Hematopoietic multipotent progenitor cell (in vitro differentiated cells): ENCODE data around the gene ADAMTS17. TPM values are rescaled to one million over a fixed set of nuclear protein-coding genes. Genes with fewer than 3 reads are reported as not detected.

ENCODE experiments used
- DNase-seq, 3 donors: peaks; one replicate each; pipeline ENCODE4 v3.0.0-alpha.2; 2011 to 2015; ENCODE audit warnings: low read depth in 2 of 3, low spot score in 2 of 3
- total RNA-seq: library from RNA; depleted of rRNA; stranded (reverse); fragments of >200 nt; gene quantifications from one replicate; pipeline ENCODE4 v1.2.3, GENCODE V29; 2012

Gene ADAMTS17
- total RNA-seq, 1 donor = under 0.01 TPM

GRCh38 chr15:100207053-100207452, 134.7 kb downstream of the ADAMTS17 start:
- no peak for DNase-seq

- no peak for DNase-seq
Measured at GRCh38 chr15:100206643-100207042, 135.1 kb downstream of the ADAMTS17 start.

- no peak for DNase-seq
Measured at GRCh38 chr15:100205549-100206295, 136.1 kb downstream of the ADAMTS17 start.

GRCh38 chr15:100204771-100205170, 137.0 kb downstream of the ADAMTS17 start:
- no peak for DNase-seq

- no peak for DNase-seq
Measured at GRCh38 chr15:100204211-100204610, 137.6 kb downstream of the ADAMTS17 start.

- DNase-seq = no peak
Measured at GRCh38 chr15:100202309-100202960, 139.3 kb downstream of the ADAMTS17 start.

GRCh38 chr15:100201376-100202280, 140.1 kb downstream of the ADAMTS17 start:
- peak in 1 of 3 donors; percentile 1 for DNase-seq

GRCh38 chr15:100200287-100200880, 141.4 kb downstream of the ADAMTS17 start:
- no peak for DNase-seq

- DNase-seq = no peak
Measured at GRCh38 chr15:100199711-100200286, 142.0 kb downstream of the ADAMTS17 start.

GRCh38 chr15:100198442-100198841, 143.3 kb downstream of the ADAMTS17 start:
- no peak for DNase-seq

GRCh38 chr15:100196326-100197058, 145.3 kb downstream of the ADAMTS17 start:
- DNase-seq = no peak

GRCh38 chr15:100194996-100195395, 146.8 kb downstream of the ADAMTS17 start:
- DNase-seq = no peak

- DNase-seq = no peak
Measured at GRCh38 chr15:100193277-100193860, 148.4 kb downstream of the ADAMTS17 start.

- no peak for DNase-seq
Measured at GRCh38 chr15:100192097-100193080, 149.4 kb downstream of the ADAMTS17 start.

GRCh38 chr15:100191161-100191560, 150.6 kb downstream of the ADAMTS17 start:
- no peak for DNase-seq

GRCh38 chr15:100190675-100191074, 151.1 kb downstream of the ADAMTS17 start:
- no peak for DNase-seq

GRCh38 chr15:100189849-100190248, 151.9 kb downstream of the ADAMTS17 start:
- DNase-seq = no peak

GRCh38 chr15:100189319-100189718, 152.5 kb downstream of the ADAMTS17 start:
- DNase-seq = no peak
